IMR-90 (cell line): ENCODE data around the gene MMGT1. TPM values are rescaled to one million over a fixed set of nuclear protein-coding genes. Genes with fewer than 3 reads are reported as not detected.

Experiments
- ATAC-seq: fragments of 200-7000 bp; cut with Tn5 transposase; 2 replicates; pipeline ENCODE4 v1.9.1; 2020; ENCODE audit warnings: low read depth, mild to moderate bottlenecking, moderate library complexity
- BruUV-seq: library from RNA; stranded (reverse); fragments of 400-500 nt; replicated peaks from 2 replicates; lab custom pipeline; 2021; lab: Mats Ljungman, UMichigan
- CTCF ChIA-PET: fragments of 300-600 bp; formaldehyde crosslinking; extraction: SDS; loops from one replicate; lab custom pipeline; 2021; ENCODE audit warnings: antibody characterized with exemption; lab: Yijun Ruan, JAX
- POLR2A ChIA-PET: fragments of 300-600 bp; sonication (Branson Sonifier 250); formaldehyde crosslinking; loops from one replicate; lab custom pipeline; 2022; ENCODE audit warnings: antibody characterized with exemption; ENCODE audit not compliant: unreplicated experiment; lab: Charles Lee
- DNase-seq: peaks from one replicate; pipeline ENCODE4 v3.0.0; 2013
- H2AFZ ChIP-seq: replicated peaks from 2 replicates; pipeline ENCODE3; 2013; ENCODE audit warnings: low read length, mild to moderate bottlenecking; ENCODE audit not compliant: poor library complexity
- H2AK5ac ChIP-seq: 2 replicates; pipeline ENCODE4 v1.6.1; 2013; ENCODE audit warnings: low read depth, low read length, inconsistent platforms
- H2AK9ac ChIP-seq: replicated peaks from 2 replicates; pipeline ENCODE3; 2013; ENCODE audit warnings: mild to moderate bottlenecking, low read depth, low read length, moderate library complexity; ENCODE audit not compliant: poor library complexity
- H2BK120ac ChIP-seq: 2 replicates; pipeline ENCODE4 v1.6.1; 2013; ENCODE audit warnings: low read depth, low read length, inconsistent platforms
- H2BK15ac ChIP-seq: 3 replicates; pipeline ENCODE4 v1.6.1; 2013; ENCODE audit warnings: low read depth, low read length, inconsistent platforms
- H2BK20ac ChIP-seq: 2 replicates; pipeline ENCODE4 v1.6.1; 2013; ENCODE audit warnings: low read depth, mild to moderate bottlenecking, inconsistent platforms, low read length, moderate library complexity
- H2BK5ac ChIP-seq: 2 replicates; pipeline ENCODE4 v1.6.1; 2013; ENCODE audit warnings: mild to moderate bottlenecking, low read depth, low read length, inconsistent platforms; ENCODE audit not compliant: poor library complexity, severe bottlenecking
- H3K14ac ChIP-seq: replicated peaks from 2 replicates; pipeline ENCODE4 v1.6.1; 2013; ENCODE audit warnings: low read depth, low read length, inconsistent platforms
- H3K18ac ChIP-seq: 2 replicates; pipeline ENCODE4 v1.6.1; 2013; ENCODE audit warnings: low read depth, low read length, control low read depth
- H3K23ac ChIP-seq: 2 replicates; pipeline ENCODE4 v1.6.1; 2013; ENCODE audit warnings: low read depth, low read length, inconsistent platforms
- H3K27ac ChIP-seq: 2 replicates; pipeline ENCODE4 v1.5.1; 2013; ENCODE audit warnings: mild to moderate bottlenecking, control low read depth, low read length; ENCODE audit not compliant: insufficient read depth
- H3K27me3 ChIP-seq: 2 replicates; pipeline ENCODE4 v1.6.1; 2013; ENCODE audit warnings: low read length; ENCODE audit not compliant: control insufficient read depth, insufficient read depth
- H3K36me3 ChIP-seq: 2 replicates; pipeline ENCODE4 v1.6.1; 2013; ENCODE audit warnings: low read length, mixed read lengths; ENCODE audit not compliant: control insufficient read depth, insufficient read depth
- H3K4ac ChIP-seq: 2 replicates; pipeline ENCODE4 v1.6.1; 2013; ENCODE audit warnings: low read depth, low read length, inconsistent platforms
- H3K4me1 ChIP-seq: 2 replicates; pipeline ENCODE4 v1.6.1; 2013; ENCODE audit warnings: low read length, mixed read lengths; ENCODE audit not compliant: control insufficient read depth, insufficient read depth
- H3K4me2 ChIP-seq: 2 replicates; pipeline ENCODE4 v1.6.1; 2013; ENCODE audit warnings: low read depth, mild to moderate bottlenecking, control low read depth, low read length, moderate library complexity
- H3K4me3 ChIP-seq: 2 replicates; pipeline ENCODE4 v1.5.1; 2013; ENCODE audit warnings: low read depth, mild to moderate bottlenecking, control low read depth, low read length, moderate library complexity; ENCODE audit not compliant: insufficient read depth
- H3K56ac ChIP-seq: 2 replicates; pipeline ENCODE4 v1.6.1; 2013; ENCODE audit warnings: low read length, inconsistent platforms; ENCODE audit not compliant: insufficient read depth; ENCODE audit errors: extremely low read depth
- H3K79me1 ChIP-seq, 2 experiments: 2 replicates each; pipeline ENCODE4 v1.6.1; 2013; ENCODE audit warnings: low read length in 2 of 2, inconsistent platforms in 1 of 2, low read depth in 1 of 2
- H3K9ac ChIP-seq: 2 replicates; pipeline ENCODE4 v1.6.1; 2013; ENCODE audit warnings: low read depth, low read length, control low read depth
- H3K9me1 ChIP-seq: 2 replicates; pipeline ENCODE4 v1.6.1; 2013; ENCODE audit warnings: low read length, inconsistent platforms; ENCODE audit not compliant: insufficient read depth
- H3K9me3 ChIP-seq: 2 replicates; pipeline ENCODE4 v1.6.1; 2013; ENCODE audit warnings: low read length; ENCODE audit not compliant: control insufficient read depth, insufficient read depth
- H4K20me1 ChIP-seq: 2 replicates; pipeline ENCODE4 v1.6.1; 2013; ENCODE audit warnings: low read length, inconsistent platforms; ENCODE audit not compliant: insufficient read depth
- H4K5ac ChIP-seq: 2 replicates; pipeline ENCODE4 v1.6.1; 2013; ENCODE audit warnings: mild to moderate bottlenecking, low read depth, low read length, control low read depth
- H4K8ac ChIP-seq, 2 experiments: 2 replicates each; pipeline ENCODE4 v1.6.1; 2013; ENCODE audit warnings: low read depth in 2 of 2, low read length in 2 of 2, control low read depth in 1 of 2, inconsistent platforms in 1 of 2
- H4K91ac ChIP-seq: 2 replicates; pipeline ENCODE4 v1.6.1; 2013; ENCODE audit warnings: low read depth, low read length, inconsistent platforms; ENCODE audit not compliant: insufficient read depth
- BHLHE40 ChIP-seq: fragments of 150-350 bp; IDR thresholded peaks from 2 replicates; pipeline ENCODE4 v1.6.1; 2016; ENCODE audit warnings: mild to moderate bottlenecking, low read depth, low read length
- CEBPB ChIP-seq: IDR thresholded peaks from 2 replicates; pipeline ENCODE4 v1.6.1; 2012; ENCODE audit warnings: low read depth, low read length, improper control_type of control experiment
- MAFK ChIP-seq: IDR thresholded peaks from 2 replicates; pipeline ENCODE4 v1.6.1; 2012; ENCODE audit warnings: low read depth, low read length, improper control_type of control experiment
- MAZ ChIP-seq: IDR thresholded peaks from 2 replicates; pipeline ENCODE4 v1.6.1; 2012; ENCODE audit warnings: low read depth, mild to moderate bottlenecking, low read length, improper control_type of control experiment, moderate library complexity, borderline replicate concordance
- NFE2L2 ChIP-seq: fragments of 150-350 bp; IDR thresholded peaks from 2 replicates; pipeline ENCODE4 v1.6.1; 2016; ENCODE audit warnings: low read depth, mild to moderate bottlenecking, low read length
- RAD21 ChIP-seq: IDR thresholded peaks from 2 replicates; pipeline ENCODE4 v1.6.1; 2012; ENCODE audit warnings: low read length, improper control_type of control experiment
- RCOR1 ChIP-seq: IDR thresholded peaks from 2 replicates; pipeline ENCODE4 v1.6.1; 2012; ENCODE audit warnings: mild to moderate bottlenecking, low read length, improper control_type of control experiment; ENCODE audit not compliant: insufficient replicate concordance
- RFX5 ChIP-seq: IDR thresholded peaks from 2 replicates; pipeline ENCODE4 v1.8.0; 2012; ENCODE audit warnings: low read depth, mild to moderate bottlenecking, low read length, moderate library complexity
- WGBS, 2 experiments: methylation state at CpG; one replicate each; pipeline versions ENCODE4 v1.1.5 to v1.1.7; 2013; ENCODE audit warnings: missing lambda C conversion rate in 2 of 2; ENCODE audit not compliant: insufficient read length in 1 of 2; ENCODE audit errors: extremely low coverage in 2 of 2; 5-methylcytosine and 5-hydroxymethylcytosine counted together
- dilution Hi-C: fragments of 300-500 bp; cut with HindIII; formaldehyde crosslinking; loops from one replicate; pipeline ENCODE4 v1.14.3; 2018; ENCODE audit warnings: low sequenced_read_pairs; ENCODE audit not compliant: unreplicated experiment
- in situ Hi-C: fragments of 300-500 bp; cut with MboI; formaldehyde crosslinking; loops from 3 replicates; pipeline ENCODE4 v1.14.3; 2019; ENCODE audit warnings: low sequenced_read_pairs, inconsistent platforms, mixed read lengths
- intact Hi-C: fragments of 100-400 bp; cut with micrococcal nuclease; formaldehyde crosslinking; loops from 2 replicates; pipeline ENCODE4 v1.10.0; 2022
- polyA plus RNA-seq, 3 experiments: library from polyadenylated mRNA; depleted of rRNA; stranded (reverse); fragments of >200 nt; gene quantifications; 2 replicates each; pipeline ENCODE4 v1.2.3, GENCODE V29; 2012; ENCODE audit warnings: low replicate concordance in 1 of 3
- total RNA-seq: library from RNA; depleted of rRNA; stranded (reverse); fragments of >200 nt; gene quantifications from 2 replicates; pipeline ENCODE4 v1.2.3, GENCODE V29; 2012
- TF ChIP-seq, protein P1 (sequence below): fragments of 150-350 bp; IDR thresholded peaks from 2 replicates; pipeline ENCODE4 v1.6.1; 2016; ENCODE audit warnings: low read depth, mild to moderate bottlenecking, low read length, moderate library complexity, borderline replicate concordance
- TF ChIP-seq, protein P2 (sequence below): fragments of 150-350 bp; IDR thresholded peaks from 2 replicates; pipeline ENCODE4 v1.6.1; 2017; ENCODE audit warnings: mild to moderate bottlenecking, antibody characterized with exemption, low read length, low read depth

MMGT1 gene
- total and polyA plus RNA-seq, 2 of the 4 experiments (the other 2 are of a cell fraction), result 7.5 to 8.1 TPM

DNA sequence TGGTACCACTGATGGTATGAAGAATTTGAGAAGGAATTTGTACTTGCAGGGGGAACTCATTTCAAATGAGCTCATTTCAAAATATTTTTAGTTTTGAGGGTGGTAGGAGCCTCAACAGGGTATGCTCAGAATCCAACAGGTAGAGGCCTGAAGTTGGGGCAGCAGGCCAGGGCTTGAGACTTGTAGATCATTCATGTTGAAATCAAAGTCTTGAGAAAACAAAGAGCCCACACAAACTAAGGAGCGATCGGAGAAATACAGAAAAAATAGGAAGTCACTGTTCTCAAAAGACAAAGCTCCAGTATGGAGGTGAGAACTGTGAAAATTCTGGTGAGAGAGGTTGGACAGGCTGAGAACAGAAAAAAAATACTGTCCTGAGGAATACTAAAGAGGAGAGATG, 10.5 kb upstream of the MMGT1 start (continued):
- TF ChIP-seq RFX5, result no peak

DNA sequence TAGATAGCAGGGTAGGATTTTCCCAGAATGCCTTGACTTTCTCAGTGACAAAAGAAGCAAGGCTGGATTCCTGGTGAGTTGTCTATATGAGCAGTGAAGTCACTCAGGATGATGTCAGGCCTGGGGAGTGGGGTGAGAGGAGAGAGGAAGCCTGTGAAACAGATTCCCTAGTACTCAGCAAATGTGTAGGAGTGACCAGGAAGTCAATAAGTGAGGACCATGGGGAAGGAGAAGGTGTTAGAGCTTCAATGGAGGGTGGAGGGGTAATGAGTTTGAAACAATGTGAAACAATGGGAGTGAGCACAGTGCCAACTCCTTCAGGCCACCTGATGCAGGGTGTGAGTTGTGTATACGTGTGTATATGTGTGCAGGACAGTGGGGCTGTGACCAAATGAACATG, 9.1 kb upstream of the MMGT1 start:
- dilution Hi-C loops, result no loop called here
- Histone ChIP-seq H3K23ac (no peak overlapping the region), H2AK9ac (no peak overlapping the region), H4K8ac (peak overlapping the region in 1 of 2 experiments; percentile 53; a peak in 2 of 4 replicates), H3K56ac (no peak overlapping the region), H3K4ac (0 out of 2 replicates have a peak overlapping the region, but pooled peaks have one; percentile 43), H3K14ac (no peak overlapping the region), H2BK20ac (no peak overlapping the region), H3K4me2 (no peak overlapping the region), H2BK5ac (no peak overlapping the region), H3K18ac (no peak overlapping the region), H2BK15ac (peak overlapping the region; percentile 28; the same call in 1 of the 3 replicates), H2BK120ac (no peak overlapping the region), H3K36me3 (no peaks in the 10 kb centered on the region), H3K9me3 (no peaks in the 10 kb centered on the region), H3K9me1 (no peaks in the 10 kb centered on the region), H4K91ac (no peak overlapping the region), H3K79me1 (peaks cover 0 to 7% of the 10 kb centered on the region in 2 experiments; a peak in 1 of 4 replicates), H3K4me1 (peaks cover 2% of the 10 kb centered on the region; the same call in 1 of the 2 replicates), H3K27me3 (no peaks in the 10 kb centered on the region), H3K4me3 (no peak overlapping the region), H2AFZ (peak overlapping the region; percentile 51), H3K9ac (no peak overlapping the region), H4K20me1 (no peaks in the 10 kb centered on the region), H4K5ac (no peak overlapping the region; the same call in 1 of the 2 replicates), H3K27ac (no peak overlapping the region), H2AK5ac (peak overlapping the region; percentile 4; the same call in 1 of the 2 replicates)
- CTCF ChIA-PET, result no interaction called here
- no peak for TF ChIP-seq CEBPB
- TF ChIP-seq MAZ, result no peak
- TF ChIP-seq RAD21, result no peak
- no peak for TF ChIP-seq RCOR1
- TF ChIP-seq MAFK, result no peak
- no peak for TF ChIP-seq BHLHE40
- TF ChIP-seq, protein P1, sequence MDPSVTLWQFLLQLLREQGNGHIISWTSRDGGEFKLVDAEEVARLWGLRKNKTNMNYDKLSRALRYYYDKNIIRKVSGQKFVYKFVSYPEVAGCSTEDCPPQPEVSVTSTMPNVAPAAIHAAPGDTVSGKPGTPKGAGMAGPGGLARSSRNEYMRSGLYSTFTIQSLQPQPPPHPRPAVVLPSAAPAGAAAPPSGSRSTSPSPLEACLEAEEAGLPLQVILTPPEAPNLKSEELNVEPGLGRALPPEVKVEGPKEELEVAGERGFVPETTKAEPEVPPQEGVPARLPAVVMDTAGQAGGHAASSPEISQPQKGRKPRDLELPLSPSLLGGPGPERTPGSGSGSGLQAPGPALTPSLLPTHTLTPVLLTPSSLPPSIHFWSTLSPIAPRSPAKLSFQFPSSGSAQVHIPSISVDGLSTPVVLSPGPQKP, result no peak
- no peak for TF ChIP-seq NFE2L2
- TF ChIP-seq, protein P2, sequence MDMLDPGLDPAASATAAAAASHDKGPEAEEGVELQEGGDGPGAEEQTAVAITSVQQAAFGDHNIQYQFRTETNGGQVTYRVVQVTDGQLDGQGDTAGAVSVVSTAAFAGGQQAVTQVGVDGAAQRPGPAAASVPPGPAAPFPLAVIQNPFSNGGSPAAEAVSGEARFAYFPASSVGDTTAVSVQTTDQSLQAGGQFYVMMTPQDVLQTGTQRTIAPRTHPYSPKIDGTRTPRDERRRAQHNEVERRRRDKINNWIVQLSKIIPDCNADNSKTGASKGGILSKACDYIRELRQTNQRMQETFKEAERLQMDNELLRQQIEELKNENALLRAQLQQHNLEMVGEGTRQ, result no peak
- intact Hi-C loops, result no loop called here
- no CpG with 5 or more reads among the region's 1 CpG for WGBS, 2 experiments
- POLR2A ChIA-PET, result no interaction called here
- BruUV-seq, result no TSS peak
- in situ Hi-C loops, result loop anchor here (25.0 kb wide), 1 partner anchor 504 kb away; the partner anchor contains the start of genes BRS3 and HTATSF1
- ATAC-seq (no peak), DNase-seq (peak; percentile 50)
